ENCODE data around the gene CACNB2. TPM values are rescaled to one million over a fixed set of nuclear protein-coding genes. Genes with fewer than 3 reads are reported as not detected.

Gene CACNB2
- total RNA-seq (not detected in 2 replicates), polyA plus RNA-seq (not detected in 2 replicates), polyA minus RNA-seq (not detected in 2 replicates), Bru-seq, nascent RNA (percentile 2 among the genes with signal in this experiment), BruChase-seq, experiment 1, labeled RNA remaining after a 6-hour chase (percentile 2 among the genes with signal in this experiment), BruChase-seq, experiment 2, labeled RNA remaining after a 2-hour chase (percentile 1 among the genes with signal in this experiment)
- polyA plus RNA-seq (2011; cell fraction: cytosol; rRNA removed), result not detected in 2 replicates
- polyA plus RNA-seq (2011; cell fraction: nucleus; rRNA removed), result not detected in 2 replicates
- polyA plus RNA-seq (2012), result 0.13 TPM in 1 of 2 replicates, not detected in the other
- polyA minus RNA-seq (2011; cell fraction: cytosol; rRNA and poly(A)+ RNA removed), result not detected
- not detected in 2 replicates for polyA minus RNA-seq (2011; cell fraction: nucleus; rRNA and poly(A)+ RNA removed)
- long read RNA-seq, partial matches to known transcripts, result 0 of 7 reads
- long read RNA-seq, other reads (novel, unspliced or antisense), result 7 of 7 reads

GRCh38 chr10:18140149-18140956 is at the start of gene CACNB2:
Gene CACNB2 (plus strand): TSS chr10:18140424.
- TF ChIP-seq JUN (IDR thresholded peaks at IDR 0.05; ENCODE audit: borderline replicate concordance, insufficient read depth, insufficient read length, low read depth), result no peak
- no peak for TF ChIP-seq FOS (IDR thresholded peaks at IDR 0.05; ENCODE audit: borderline replicate concordance, insufficient read depth, low read length)
- no peak for TF ChIP-seq POLR2AphosphoS5 (IDR thresholded peaks at IDR 0.05; ENCODE audit: insufficient read depth, low read depth, low read length)
- peak; percentile 70 for TF ChIP-seq EZH2 (IDR thresholded peaks at IDR 0.05; ENCODE audit: borderline replicate concordance, low read depth, low read length, severe bottlenecking)
- no peak for TF ChIP-seq MYC (IDR thresholded peaks at IDR 0.05; ENCODE audit: low read depth, low read length)
- no peak for TF ChIP-seq GATA2 (IDR thresholded peaks at IDR 0.05; ENCODE audit: insufficient read depth, insufficient read length, low read depth, low read length)
- Histone ChIP-seq H3K27ac (ENCODE audit: insufficient read depth, low read depth, low read length) (no peak within 1 kb of the TSS), H2AFZ (ENCODE audit: low read depth, low read length) (no peak within 1 kb of the TSS), H4K20me1 (replicated peaks; ENCODE audit: control insufficient read depth, extremely low read depth, insufficient read depth, low read length) (no peaks in the 10 kb centered on the region), H3K79me2 (ENCODE audit: control insufficient read depth, insufficient read depth, low read length) (no peaks in the 10 kb centered on the region), H3K36me3 (ENCODE audit: control insufficient read depth in 2 of 2, extremely low read depth in 1 of 2, insufficient read depth in 2 of 2, low read length in 2 of 2) (no peaks in the 10 kb centered on the region), H3K9ac (replicated peaks; ENCODE audit: extremely low read depth, insufficient read depth, low read length) (no peak within 1 kb of the TSS), H3K27me3 (ENCODE audit: control insufficient read depth in 2 of 2, insufficient read depth in 2 of 2, low read length in 2 of 2) (peaks cover 25 to 34% of the 10 kb centered on the region in 2 experiments), H3K4me2 (ENCODE audit: insufficient read depth, low read length) (no peak within 1 kb of the TSS), H3K4me3 (replicated peaks in 1 of 3; ENCODE audit: insufficient read depth in 1 of 3, low read depth in 1 of 3, low read length in 3 of 3) (peak within 1 kb of the TSS in 1 of 3 experiments; percentile 18), H3K4me1 (ENCODE audit: control insufficient read depth, extremely low read depth, insufficient read depth, low read length) (no peaks in the 10 kb centered on the region), H3K9me1 (replicated peaks; ENCODE audit: control insufficient read depth, extremely low read depth, insufficient read depth, low read length) (no peaks in the 10 kb centered on the region), H3K9me3 (replicated peaks; ENCODE audit: control insufficient read depth, insufficient read depth, low read length) (no peaks in the 10 kb centered on the region)
- DNase-seq (ENCODE audit: low read depth, low spot score) (no peak), FAIRE-seq (no peak)
- ChIA-PET POLR2A (no interaction called here), CTCF (no interaction called here)
- no TSS peak for BruUV-seq (replicated peaks)
- dilution Hi-C loops (cut with MboI; ENCODE audit: extremely low pct_ligation_motif_present, low sequenced_read_pairs) (no loop called here), intact Hi-C loops (cut with micrococcal nuclease) (no loop called here)

Measured in endothelial cell of umbilical vein (primary cell).